Germinal center (tissue), 1 donor: ENCODE measurements around the gene AGBL5.

Source experiments
- DNase-seq: peaks from one replicate; pipeline ENCODE4 v3.0.0; 2012; ENCODE audit warnings: mixed read lengths, low spot score

Gene AGBL5

DNA sequence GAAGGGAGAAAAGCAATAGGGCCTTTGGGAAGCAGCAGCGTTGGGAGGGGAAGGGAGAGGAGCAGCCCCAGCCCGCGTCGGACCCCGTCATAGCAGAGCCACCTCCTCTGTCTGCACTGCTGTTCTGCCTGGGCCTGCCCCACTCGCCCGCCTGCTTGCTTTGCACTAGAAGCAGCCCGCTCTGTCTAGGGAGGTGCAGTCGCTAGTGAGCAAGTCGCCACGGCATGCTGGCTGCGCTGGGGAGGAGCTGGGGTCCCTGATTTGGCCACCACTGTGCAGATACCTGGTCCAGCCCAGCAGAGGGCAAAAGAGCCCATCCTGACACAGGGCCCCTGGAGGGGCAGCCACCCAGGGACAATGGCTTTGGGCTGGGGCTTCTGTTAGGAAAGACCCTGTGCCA is 26.7 kb upstream of the AGBL5 start:
- no peak for DNase-seq

DNA sequence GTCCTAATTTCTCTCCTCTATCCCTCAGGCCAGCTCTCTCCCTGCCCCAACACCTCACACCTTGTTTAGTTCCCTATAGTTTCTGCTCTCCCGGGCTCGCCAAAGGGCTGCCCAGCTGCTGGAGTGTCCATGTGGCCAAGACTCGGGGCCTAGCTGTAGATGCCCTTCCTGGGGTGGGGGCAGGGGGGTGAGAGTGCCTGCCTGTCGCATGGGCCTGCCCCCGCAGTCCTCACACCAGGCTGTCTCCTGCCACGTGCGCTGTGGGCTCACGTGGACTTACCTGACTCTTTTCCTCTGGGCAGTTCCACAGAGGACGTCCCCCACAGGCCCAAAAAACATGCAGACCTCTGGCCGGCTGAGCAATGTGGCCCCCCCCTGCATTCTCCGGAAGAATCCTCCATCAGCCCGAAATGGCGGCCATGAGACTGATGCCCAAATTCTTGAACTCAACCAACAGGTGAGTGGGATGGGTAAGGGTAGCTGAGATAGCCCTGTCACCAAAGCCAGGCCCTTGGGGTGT is 26.1 kb upstream of the AGBL5 start:
- DNase-seq: no peak

DNA sequence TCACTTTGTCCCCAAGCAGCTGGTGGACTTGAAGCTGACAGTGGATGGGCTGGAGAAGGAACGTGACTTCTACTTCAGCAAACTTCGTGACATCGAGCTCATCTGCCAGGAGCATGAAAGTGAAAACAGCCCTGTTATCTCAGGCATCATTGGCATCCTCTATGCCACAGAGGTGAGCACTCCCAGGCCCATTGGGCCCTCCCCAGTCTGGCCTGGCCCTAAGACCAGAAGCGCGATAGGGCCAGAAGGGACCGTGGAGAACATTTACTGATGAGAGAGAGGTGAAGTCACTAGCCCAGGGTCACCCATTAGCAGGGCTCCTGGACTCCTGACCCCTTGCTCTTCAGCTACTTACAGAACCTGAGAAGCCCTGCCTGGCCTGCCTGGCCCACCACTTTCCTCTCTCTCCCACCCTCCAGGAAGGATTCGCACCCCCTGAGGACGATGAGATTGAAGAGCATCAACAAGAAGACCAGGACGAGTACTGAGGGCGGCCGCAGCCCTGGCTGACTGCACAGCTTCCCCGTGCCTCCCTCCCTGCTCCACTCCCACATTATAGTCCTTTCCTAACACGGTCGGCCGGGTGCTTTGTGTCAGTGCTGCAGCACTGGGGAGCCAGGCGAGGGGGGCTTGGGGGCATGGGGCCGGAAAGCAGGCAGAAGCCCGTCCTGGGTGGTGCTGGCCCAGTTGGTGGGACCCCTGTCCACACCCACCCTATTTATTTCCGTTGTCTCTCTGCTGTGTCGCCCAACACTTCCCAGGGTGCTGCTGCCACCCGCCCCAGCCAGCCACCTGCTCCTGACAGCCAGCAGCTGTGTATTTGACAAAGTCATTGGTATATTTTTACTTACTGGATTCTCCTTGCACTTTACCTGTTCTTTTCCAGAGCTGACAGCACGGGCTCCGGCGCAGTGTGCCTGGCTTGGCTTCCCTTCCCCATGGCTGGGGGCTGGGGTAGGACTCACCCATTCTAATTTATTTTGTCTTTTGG is 25.3 kb upstream of the AGBL5 start:
- no peak for DNase-seq

DNA sequence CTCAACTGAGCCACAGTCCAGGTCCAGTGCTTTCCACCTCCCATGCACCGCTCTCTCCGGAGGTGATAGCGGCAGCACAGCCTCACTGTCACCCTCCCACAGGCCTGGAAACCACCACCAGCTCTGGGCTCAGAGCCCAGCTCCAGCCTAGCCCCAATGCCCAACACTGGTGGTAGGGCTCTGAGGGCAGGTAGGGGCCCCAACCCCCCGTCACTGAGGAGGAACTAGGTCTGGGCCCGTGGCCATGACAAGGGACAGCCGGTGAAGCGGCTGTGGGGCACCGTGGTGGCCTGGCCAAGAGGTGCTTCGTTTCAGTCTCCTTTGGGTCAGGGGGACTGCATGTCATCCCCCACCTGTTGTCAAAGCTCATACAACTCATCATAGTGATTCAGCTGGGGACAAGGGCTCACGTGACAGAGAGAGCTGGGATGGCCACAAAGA is 24.2 kb upstream of the AGBL5 start:
- no peak for DNase-seq

DNA sequence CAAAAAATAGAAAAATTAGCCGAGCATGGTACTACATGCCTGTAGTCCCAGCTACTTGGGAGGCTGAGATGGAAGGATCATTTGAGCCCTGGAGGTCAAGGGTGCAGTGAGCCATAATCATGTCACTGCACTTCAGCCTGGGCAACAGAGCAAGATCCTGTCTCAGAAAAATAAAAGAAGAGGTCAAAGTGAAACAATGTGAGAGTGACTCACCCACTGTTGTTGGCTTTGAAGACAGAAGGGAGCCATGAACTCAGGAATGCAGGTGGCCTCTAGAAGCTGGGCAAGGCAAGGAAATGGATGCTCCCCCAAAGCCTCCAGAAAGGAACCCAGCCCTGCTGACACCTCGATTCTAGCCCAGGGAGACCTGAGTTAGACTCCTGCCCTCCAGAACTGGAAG is 22.4 kb upstream of the AGBL5 start:
- no peak for DNase-seq

DNA sequence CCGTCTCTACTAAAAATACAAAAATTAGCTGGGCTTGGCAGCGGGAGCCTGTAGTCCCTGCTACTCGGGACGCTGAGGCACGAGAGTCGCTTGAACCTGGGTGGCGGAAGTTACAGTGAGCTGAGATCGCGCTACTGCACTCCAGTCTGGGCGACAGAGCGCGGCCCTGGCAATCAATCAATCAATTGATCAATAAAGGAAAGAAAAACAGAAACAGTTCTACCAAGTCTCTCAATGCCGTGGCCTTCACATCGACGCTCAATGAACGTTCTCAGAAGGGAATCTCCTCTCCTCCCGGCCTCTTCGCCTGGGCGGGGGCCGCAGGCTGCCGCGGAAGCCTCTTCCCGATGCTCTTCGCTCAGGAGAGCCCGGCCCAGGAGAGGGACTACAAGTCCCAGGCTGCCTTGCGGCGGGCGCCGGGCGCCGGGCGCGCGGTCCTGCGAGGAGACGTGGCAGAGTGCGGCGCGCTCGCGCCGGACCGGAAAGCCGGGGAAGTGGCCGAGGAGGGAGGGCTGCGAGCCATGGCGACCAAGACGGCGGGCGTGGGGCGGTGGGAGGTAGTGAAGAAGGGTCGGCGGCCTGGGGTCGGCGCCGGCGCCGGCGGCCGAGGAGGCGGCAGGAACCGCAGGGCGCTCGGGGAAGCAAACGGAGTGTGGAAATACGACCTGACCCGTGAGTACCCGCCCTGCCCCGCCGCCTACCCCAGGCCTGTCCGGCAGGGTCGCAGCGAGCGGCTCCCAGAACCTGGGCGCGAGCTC is 18.8 kb upstream of the AGBL5 start, which contains the start of gene TMEM214:
TSS of gene TMEM214 (plus strand) at position 471 of the 758 bp plus-strand sequence. CDS start at position 522, 51 bp downstream.
- peak; percentile 88 for DNase-seq

DNA sequence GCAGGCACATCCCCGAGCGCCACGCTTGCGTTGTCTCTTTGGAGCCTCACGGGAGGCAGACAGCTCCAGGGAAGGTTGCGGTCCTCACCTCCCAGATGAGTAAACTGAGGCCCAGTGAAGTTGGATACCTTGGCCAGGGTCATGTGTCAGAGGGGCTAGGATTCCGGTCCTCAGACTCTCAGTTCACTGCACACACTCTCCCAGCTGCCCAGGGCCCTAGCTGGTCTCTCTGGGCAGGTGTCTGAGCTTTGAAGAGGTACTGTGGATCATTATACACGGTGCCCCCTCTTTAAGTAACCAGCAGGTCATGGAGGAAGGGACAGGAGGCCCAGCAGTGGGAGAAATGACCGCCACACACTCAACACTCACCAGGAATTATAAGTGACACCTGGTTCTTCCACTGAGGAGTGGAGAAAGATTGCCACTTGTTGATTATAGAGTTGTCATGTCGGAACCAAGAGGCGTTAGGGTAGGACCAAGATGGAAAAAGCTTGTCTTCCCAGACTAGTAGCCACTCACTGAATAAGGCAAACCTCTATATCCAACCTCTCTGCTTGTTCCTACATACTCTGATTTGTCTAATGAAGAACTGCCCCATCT is 18.1 kb upstream of the AGBL5 start:
- no peak for DNase-seq

DNA sequence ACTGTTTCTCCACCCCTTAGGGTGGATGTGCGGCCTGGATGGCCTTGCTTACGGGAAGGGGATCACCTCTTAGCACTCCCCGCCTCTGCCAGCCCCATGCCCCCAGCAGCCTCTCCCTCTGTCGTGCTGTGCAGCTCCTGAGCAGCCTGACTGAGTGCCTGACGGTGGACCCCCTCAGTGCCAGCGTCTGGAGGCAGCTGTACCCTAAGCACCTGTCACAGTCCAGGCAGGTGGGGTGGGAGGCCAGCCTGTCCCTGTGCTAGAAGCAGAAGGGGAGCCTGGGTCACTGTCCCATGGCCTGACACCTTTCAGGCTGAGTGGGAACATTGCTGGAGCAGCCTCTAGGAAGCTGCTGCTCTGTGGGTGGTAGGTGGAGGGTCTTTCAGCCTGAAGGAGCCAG is 13.5 kb upstream of the AGBL5 start:
- no peak for DNase-seq

DNA sequence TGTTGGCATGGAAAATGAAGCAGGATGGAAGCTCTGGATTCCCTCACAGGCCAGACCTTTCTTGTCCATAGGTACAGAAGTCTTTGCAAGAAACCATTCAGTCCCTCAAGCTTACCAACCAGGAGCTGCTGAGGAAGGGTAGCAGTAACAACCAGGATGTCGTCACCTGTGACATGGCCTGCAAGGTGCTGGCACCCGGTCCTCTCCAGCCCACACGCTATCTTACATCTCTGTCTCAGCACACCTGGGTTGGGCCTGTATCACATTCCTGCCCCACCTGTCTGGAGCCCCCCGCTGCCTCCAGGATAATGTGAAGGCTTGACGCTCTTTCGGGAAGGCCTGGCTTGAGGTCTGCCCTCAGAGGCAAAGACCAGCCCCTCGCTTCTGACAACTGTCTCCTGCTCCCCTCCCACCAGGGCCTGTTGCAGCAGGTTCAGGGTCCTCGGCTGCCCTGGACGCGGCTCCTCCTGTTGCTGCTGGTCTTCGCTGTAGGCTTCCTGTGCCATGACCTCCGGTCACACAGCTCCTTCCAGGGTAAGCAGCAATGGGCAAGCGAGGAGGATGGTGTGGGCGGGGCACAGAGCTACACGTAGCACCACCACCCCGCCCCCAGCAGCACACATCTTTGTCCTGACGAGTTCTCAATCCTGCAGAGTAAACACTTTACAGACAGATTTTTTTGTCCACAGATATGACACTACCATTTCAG is 12.7 kb upstream of the AGBL5 start:
- DNase-seq: no peak

DNA sequence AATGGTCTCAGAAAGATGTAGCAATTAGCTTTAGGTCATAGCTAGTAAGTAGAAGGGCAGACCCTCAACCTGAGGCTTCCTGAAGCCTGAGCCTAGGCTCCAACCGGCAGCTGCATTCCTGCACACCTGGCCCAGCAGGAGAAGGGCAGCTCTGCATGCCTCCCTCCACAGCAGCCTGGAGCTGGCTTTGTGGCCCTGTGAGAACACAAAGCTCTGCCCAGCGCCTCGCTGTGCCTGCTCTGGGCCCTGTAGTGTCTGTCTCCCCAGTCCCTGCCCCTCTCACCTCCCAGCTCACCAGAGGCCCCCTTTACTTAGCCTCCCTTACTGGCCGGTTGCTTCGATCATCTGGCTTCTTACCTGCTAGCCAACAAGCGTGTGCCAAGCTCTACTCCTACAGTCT is 12.0 kb upstream of the AGBL5 start:
- no peak for DNase-seq

DNA sequence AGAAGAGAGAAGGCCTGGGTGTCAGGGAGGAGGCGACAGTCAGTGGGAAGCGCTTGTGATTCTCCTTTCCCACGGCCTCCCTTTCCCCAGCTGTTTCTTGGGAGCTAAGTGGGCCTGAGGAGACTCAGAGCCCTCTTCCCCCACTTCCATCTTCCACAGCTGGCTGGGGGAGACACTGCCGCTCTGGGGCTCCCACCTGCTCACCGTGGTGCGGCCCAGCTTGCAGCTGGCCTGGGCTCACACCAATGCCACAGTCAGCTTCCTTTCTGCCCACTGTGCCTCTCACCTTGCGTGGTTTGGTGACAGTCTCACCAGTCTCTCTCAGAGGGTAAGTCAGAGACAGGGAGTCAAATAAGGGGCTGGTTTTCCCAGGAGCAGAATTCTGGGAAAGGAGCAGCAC is 11.6 kb upstream of the AGBL5 start:
- no peak for DNase-seq

DNA sequence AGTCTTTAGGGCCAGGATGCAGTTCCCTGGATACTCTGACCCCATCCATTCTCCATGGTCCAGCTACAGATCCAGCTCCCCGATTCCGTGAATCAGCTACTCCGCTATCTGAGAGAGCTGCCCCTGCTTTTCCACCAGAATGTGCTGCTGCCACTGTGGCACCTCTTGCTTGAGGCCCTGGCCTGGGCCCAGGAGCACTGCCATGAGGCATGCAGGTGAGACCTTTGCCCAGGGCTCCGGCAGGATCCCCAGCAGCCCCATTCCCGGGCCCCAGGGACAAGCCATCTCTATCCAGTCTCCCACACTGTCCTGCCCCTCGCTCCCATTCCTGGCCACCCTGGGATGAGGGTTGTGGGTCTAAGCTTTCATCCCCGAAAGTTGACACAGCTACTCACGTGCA is 11.2 kb upstream of the AGBL5 start:
- no peak for DNase-seq

DNA sequence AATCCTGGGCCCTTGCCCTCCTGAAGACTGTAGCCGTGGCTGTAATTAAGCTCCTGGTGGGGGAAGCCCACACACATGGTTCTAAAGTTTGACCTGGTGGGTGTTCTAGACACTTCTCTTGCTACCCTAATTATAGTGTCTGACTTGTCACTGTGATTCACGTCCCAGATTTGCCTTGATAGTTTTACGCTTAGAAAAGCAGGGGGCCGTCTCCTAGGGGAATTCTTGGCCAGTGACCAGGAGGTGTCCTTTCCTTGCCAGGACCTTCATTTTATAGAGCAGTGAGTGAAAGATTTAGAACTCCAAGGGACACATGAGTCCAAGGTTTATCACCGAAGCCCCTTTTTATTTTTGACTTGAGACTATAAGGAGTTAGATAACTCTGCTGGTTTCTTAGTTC is 9.7 kb upstream of the AGBL5 start:
- peak; percentile 43 for DNase-seq

DNA sequence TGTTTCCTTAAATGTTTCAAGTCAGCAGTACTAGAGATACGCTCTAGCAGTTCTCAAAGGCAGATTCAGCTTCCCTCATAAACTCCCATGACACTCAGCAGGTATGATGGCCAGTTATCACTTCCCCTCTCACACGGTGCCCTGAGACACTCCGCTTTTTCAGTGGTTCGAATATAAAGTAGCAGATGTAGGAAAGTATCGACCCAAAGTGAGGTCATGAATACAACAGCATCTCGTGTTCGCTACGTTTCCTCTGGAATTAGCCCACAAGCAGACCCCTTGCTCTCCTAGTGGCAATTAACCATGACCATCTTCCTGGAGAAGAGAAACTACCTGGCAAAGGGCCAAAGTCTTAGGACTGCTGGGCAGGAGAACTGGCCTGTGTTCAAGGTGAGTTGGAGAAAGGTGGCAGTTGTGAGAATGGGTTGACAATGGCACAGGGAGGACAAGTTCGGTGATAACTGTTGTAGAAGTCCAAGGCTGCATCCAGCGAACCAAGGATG is 9.3 kb upstream of the AGBL5 start:
- DNase-seq: peak; percentile 82

DNA sequence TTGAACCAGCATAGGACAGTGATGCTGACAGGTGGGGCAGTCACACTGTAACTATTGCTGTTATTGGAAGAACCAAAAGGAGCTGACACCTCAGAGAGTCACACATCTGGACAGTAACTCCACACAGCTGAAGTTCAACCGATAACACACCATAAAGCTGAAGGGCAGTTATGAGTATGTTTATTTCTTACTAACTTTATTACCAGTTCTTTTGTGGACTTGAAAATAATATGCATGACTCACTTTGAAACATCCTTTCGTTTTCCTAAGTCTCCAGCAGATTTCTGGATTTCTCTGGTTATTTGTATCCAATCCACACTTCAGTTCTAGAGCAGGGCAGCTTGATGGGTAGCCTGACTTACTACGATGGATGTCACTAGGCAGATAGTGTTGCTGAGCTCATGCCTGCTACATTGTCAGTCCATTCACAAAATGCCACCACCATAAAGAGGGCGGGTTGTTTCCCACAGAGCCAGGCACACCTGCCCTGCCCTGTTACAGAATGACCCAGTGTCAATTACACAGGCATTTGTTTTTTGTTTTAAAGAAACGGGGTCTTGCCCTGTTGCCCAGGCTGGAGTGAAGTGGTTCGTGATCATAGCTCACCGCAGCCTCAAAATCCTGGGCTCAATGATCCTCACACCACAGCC is 8.4 kb upstream of the AGBL5 start:
- no peak for DNase-seq

DNA sequence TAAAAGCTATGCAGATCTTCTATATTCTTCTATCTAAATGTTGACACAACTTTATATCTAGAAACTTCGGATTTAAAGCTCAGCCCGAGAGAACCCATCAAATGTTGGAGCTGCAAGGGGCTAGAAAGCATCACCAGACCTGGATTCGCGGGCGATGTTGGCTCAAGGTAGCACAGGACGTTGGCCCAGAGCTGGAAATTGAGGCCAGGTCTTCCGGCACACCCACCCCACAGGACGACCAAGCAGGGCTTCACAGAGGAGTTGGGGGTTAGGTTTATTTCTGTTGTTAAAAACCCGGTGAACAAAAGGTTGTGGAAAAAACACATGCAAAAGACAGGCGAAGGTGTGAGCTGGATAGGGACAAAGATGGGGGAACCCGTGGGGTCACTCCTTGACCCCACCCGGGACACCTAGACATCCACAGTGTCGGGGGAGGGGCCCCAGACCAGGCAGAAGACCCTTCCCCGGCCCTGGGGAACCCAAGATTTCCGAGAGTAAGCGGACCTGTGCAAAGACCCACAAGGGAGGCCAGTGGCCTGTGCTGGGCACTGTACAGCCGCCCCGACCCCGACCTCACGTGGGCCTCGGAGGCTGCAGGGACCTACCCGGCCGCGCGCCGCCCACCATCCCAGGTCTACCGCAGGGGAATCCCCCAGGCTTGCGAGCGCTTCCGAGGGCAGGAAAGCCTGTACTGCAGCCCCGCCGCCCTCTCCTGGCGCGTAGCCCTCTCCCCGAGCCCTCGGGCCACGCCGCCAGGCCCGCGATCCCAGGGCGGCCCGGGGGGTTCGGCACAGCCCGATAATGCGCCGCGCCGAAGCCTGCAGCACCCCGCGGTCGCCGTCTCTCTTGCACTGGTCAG is 1.8 kb upstream of the AGBL5 start:
- peak; percentile 76 for DNase-seq

DNA sequence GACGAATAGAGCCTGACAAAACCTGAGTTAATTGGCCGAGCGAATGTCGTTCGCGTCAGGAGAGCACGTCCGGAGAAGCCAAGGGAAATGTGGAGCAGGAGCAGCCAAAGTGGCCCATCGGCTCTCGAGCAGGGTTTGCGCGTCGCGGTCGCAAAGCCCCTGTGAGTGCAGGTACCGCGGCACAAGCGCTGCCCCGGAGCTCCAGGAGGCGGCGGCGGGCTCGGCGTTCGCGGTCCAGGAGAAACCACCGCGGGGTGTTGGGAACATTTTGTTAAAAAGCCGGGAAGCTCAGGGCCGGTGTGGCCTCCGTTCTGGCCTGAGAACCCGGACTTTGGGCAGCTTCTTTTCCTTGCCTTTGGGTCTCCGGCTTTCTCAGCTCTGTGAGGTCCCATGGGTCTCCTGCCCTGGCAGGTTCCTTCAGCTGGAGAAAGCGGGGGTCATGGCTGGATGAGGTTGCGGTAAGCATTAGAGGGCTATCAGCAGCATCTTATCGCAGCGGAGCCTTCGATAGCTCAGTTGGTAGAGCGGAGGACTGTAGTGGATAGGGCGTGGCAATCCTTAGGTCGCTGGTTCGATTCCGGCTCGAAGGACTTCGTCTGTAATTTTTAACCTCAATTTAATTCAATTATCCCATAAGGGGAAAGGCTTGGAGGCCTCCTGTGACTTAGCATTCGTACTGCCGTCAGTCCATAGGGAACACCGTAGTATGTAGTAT is 1.0 kb upstream of the AGBL5 start:
- DNase-seq: peak; percentile 82

DNA sequence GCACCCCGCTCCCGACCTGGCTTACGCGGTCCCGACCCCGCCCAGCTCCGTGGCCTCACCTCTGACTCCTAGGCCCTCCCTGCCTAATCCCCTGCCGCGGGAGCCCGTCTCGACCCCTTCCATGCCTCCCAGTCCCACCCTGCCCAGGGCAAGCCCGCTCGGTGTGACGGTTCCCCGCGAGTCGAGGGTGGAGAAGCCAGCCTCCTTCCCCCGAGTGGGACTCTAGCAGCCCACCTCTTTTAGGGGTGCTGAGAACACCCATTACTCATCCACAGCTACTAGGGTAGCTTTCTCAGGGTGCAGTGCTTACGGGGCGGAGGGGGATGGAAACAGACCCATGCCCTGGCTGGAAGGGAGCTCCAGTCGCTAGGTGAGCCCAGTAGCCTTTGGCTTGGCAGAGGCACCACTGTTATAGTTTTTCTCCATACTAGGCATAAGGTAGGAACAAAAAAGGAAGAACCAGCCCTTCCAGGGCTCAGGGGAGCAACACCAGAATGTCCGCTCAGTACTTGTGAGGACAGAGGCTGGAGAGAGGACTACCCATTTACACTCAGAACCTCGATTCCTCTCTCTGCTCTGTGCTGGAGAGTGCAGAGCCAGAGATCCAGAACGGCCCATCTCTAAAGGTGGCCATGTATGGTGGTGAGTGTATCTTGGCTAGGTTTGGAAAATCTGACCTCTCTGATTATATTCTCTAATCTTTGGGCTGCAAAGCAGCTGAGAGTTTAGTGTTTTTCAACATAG is 606 bp downstream of the AGBL5 start:
- DNase-seq: no peak

DNA sequence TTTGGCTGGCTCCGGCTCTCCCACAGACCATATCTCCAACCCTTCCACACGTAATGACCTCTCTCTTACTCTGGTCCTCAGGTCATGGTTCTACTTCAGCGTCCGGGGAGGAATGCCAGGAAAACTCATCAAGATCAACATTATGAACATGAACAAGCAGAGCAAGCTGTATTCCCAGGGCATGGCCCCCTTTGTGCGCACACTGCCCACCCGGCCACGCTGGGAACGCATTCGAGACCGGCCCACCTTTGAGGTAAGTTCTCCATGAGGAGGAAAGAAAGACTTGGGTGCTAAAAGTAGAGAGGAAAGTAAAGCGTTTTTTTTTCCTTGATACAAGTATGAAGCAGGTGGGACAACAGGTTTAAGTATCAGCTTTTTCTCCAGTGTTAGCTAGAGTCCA is 1.9 kb downstream of the AGBL5 start:
- DNase-seq: no peak
